Suprapubic skin (tissue), 3 donors: ENCODE results near the gene SNRPA1.

Source experiments
- EP300 ChIP-seq: sonication (generic); formaldehyde crosslinking; IDR thresholded peaks from one replicate; pipeline ENCODE4 v1.6.1; 2017; ENCODE audit warnings: antibody characterized with exemption
- TF ChIP-seq, protein P1 (sequence below), 2 donors: fragments of 200-600 bp in 1 of 2; fragments of 450-650 bp in 1 of 2; sonication (generic) in 1 of 2; IDR thresholded peaks; one replicate each; pipeline ENCODE4 v1.5.1; 2016 to 2019; ENCODE audit warnings: antibody characterized with exemption in 2 of 2, mild to moderate bottlenecking in 1 of 2, moderate library complexity in 1 of 2

DNA sequence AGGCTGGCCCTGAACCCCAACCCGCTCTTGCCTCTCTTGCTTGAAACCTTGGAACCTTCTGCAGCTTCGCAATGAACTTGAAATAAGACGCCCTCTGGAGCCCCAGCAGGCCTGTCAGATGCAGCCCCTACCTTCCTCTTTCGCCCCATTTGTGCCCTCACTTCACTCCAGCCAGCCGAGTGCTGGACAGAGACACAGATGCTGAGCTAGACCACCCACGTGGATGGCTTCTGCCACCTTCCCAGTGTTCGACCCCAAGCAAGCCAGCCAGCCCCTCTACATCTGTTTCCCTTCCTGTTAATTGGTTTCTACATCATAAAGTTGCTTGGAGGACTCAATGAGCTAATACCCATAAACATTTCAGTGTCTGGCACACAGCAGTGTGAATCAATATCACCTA, 23.8 kb upstream of the SNRPA1 start:
- TF ChIP-seq, protein P1, sequence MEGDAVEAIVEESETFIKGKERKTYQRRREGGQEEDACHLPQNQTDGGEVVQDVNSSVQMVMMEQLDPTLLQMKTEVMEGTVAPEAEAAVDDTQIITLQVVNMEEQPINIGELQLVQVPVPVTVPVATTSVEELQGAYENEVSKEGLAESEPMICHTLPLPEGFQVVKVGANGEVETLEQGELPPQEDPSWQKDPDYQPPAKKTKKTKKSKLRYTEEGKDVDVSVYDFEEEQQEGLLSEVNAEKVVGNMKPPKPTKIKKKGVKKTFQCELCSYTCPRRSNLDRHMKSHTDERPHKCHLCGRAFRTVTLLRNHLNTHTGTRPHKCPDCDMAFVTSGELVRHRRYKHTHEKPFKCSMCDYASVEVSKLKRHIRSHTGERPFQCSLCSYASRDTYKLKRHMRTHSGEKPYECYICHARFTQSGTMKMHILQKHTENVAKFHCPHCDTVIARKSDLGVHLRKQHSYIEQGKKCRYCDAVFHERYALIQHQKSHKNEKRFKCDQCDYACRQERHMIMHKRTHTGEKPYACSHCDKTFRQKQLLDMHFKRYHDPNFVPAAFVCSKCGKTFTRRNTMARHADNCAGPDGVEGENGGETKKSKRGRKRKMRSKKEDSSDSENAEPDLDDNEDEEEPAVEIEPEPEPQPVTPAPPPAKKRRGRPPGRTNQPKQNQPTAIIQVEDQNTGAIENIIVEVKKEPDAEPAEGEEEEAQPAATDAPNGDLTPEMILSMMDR (IDR thresholded peaks at IDR 0.05) = no peak
- TF ChIP-seq EP300 = no peak
